GM21390 (cell line): ENCODE measurements around the gene DEPDC1B.
"Not testable (repeated sequence)": the region's sequence is repeated elsewhere in the genome, so short reads cannot be mapped to it uniquely, and the experiment has no call there.

Experiments used
- ATAC-seq: cut with Tn5 transposase; IDR thresholded peaks from one replicate; pipeline ENCODE4 v1.9.1; 2021; ENCODE audit not compliant: unreplicated experiment

DEPDC1B gene

GRCh38 chr5:60700416-60700757, 421 bp upstream of the DEPDC1B start:
- peak; percentile 24 for ATAC-seq

GRCh38 chr5:60699288-60699608, 718 bp downstream of the DEPDC1B start:
- no peak for ATAC-seq

GRCh38 chr5:60698336-60698735, 1.6 kb downstream of the DEPDC1B start:
- no peak for ATAC-seq

- ATAC-seq, result no peak
Observed at GRCh38 chr5:60690326-60690725, 9.6 kb downstream of the DEPDC1B start.

GRCh38 chr5:60688980-60689379, 11.0 kb downstream of the DEPDC1B start:
- no peak for ATAC-seq

- peak; percentile 86 for ATAC-seq
Observed at GRCh38 chr5:60687927-60688720, 11.8 kb downstream of the DEPDC1B start.

- no peak for ATAC-seq
Observed at GRCh38 chr5:60686157-60686556, 13.8 kb downstream of the DEPDC1B start.

- no peak for ATAC-seq
Observed at GRCh38 chr5:60685700-60686099, 14.3 kb downstream of the DEPDC1B start.

- no peak for ATAC-seq
Observed at GRCh38 chr5:60685028-60685427, 14.9 kb downstream of the DEPDC1B start.

- ATAC-seq, result not testable (repeated sequence)
Observed at GRCh38 chr5:60682007-60682406, 18.0 kb downstream of the DEPDC1B start.

GRCh38 chr5:60679816-60680215, 20.1 kb downstream of the DEPDC1B start:
- no peak for ATAC-seq

- peak; percentile 65 for ATAC-seq
Observed at GRCh38 chr5:60677850-60678664, 21.9 kb downstream of the DEPDC1B start.

- no peak for ATAC-seq
Observed at GRCh38 chr5:60675286-60675685, 24.7 kb downstream of the DEPDC1B start.

- no peak for ATAC-seq
Observed at GRCh38 chr5:60674251-60675069, 25.5 kb downstream of the DEPDC1B start.

GRCh38 chr5:60673334-60673733, 26.6 kb downstream of the DEPDC1B start:
- ATAC-seq, result no peak

- ATAC-seq, result no peak
Observed at GRCh38 chr5:60672693-60673264, 27.2 kb downstream of the DEPDC1B start.

- no peak for ATAC-seq
Observed at GRCh38 chr5:60671899-60672692, 27.9 kb downstream of the DEPDC1B start.

GRCh38 chr5:60670749-60671148, 29.2 kb downstream of the DEPDC1B start:
- ATAC-seq, result no peak

- no peak for ATAC-seq
Observed at GRCh38 chr5:60668686-60669304, 31.2 kb downstream of the DEPDC1B start.
